Activated CD8-positive, alpha-beta memory T cell treated with anti-CD3 and anti-CD28 coated beads, Interleukin-2, amount 50 U/mL, for 48 hours (primary cell): ENCODE data around the gene KLHDC7A.
"Not testable (repeated sequence)": the region's sequence is repeated elsewhere in the genome, so short reads cannot be mapped to it uniquely, and the experiment has no call there.

Experiments used
- DNase-seq: peaks from one replicate; pipeline ENCODE4 v3.0.0-alpha.2; 2020

KLHDC7A gene

GRCh38 chr1:18480315-18481189, at the start of gene KLHDC7A:
KLHDC7A (plus strand) TSS chr1:18480930; CDS start chr1:18480982, 52 bp downstream.
- DNase-seq = no peak

- no peak for DNase-seq
Measured at GRCh38 chr1:18434041-18434440, 46.7 kb upstream of the KLHDC7A start.

GRCh38 chr1:18440385-18441226, 40.1 kb upstream of the KLHDC7A start:
- DNase-seq = no peak

GRCh38 chr1:18443587-18444520, 36.9 kb upstream of the KLHDC7A start:
- no peak for DNase-seq

- no peak for DNase-seq
Measured at GRCh38 chr1:18444563-18444962, 36.2 kb upstream of the KLHDC7A start.

GRCh38 chr1:18446751-18447150, 34.0 kb upstream of the KLHDC7A start:
- DNase-seq = no peak

- no peak for DNase-seq
Measured at GRCh38 chr1:18447509-18448220, 33.1 kb upstream of the KLHDC7A start.

- DNase-seq = no peak
Measured at GRCh38 chr1:18448889-18449288, 31.8 kb upstream of the KLHDC7A start.

- DNase-seq = no peak
Measured at GRCh38 chr1:18452550-18452949, 28.2 kb upstream of the KLHDC7A start.

GRCh38 chr1:18458133-18459092, 22.3 kb upstream of the KLHDC7A start:
- no peak for DNase-seq

- no peak for DNase-seq
Measured at GRCh38 chr1:18461656-18462055, 19.1 kb upstream of the KLHDC7A start.

- DNase-seq = not testable (repeated sequence)
Measured at GRCh38 chr1:18462517-18462916, 18.2 kb upstream of the KLHDC7A start.

- DNase-seq = no peak
Measured at GRCh38 chr1:18463063-18463462, 17.7 kb upstream of the KLHDC7A start.

- DNase-seq = no peak
Measured at GRCh38 chr1:18463984-18464664, 16.6 kb upstream of the KLHDC7A start.

GRCh38 chr1:18464665-18465050, 16.1 kb upstream of the KLHDC7A start:
- no peak for DNase-seq

- no peak for DNase-seq
Measured at GRCh38 chr1:18466676-18467075, 14.1 kb upstream of the KLHDC7A start.

- no peak for DNase-seq
Measured at GRCh38 chr1:18468570-18468969, 12.2 kb upstream of the KLHDC7A start.

GRCh38 chr1:18469514-18469913, 11.2 kb upstream of the KLHDC7A start:
- DNase-seq = no peak

GRCh38 chr1:18470671-18471355, 9.9 kb upstream of the KLHDC7A start:
- DNase-seq = no peak
